SU-DHL-6 (cell line): ENCODE data around the gene TRMU.

ENCODE experiments used
- H2AFZ ChIP-seq: fragments of 200-600 bp; sonication (generic); 2 replicates; pipeline ENCODE4 v1.6.1; 2014; ENCODE audit warnings: low read depth, mild to moderate bottlenecking, moderate library complexity, mixed read lengths, antibody characterized with exemption, low read length; ENCODE audit not compliant: severe bottlenecking
- H3F3A ChIP-seq: fragments of 200-600 bp; shearing (Covaris generic); 2 replicates; pipeline ENCODE4 v1.6.0; 2016; ENCODE audit warnings: antibody characterized with exemption, mild to moderate bottlenecking; ENCODE audit not compliant: insufficient read depth
- H3K27ac ChIP-seq: fragments of 200-600 bp; sonication (generic); 2 replicates; pipeline ENCODE4 v1.5.1; 2016; ENCODE audit warnings: low read depth, mild to moderate bottlenecking, low read length, moderate library complexity, mixed read lengths
- H3K27me3 ChIP-seq: fragments of 200-600 bp; sonication (generic), shearing (Covaris generic); 2 replicates; pipeline ENCODE4 v1.6.0; 2014; ENCODE audit warnings: mild to moderate bottlenecking, low read length
- H3K36me3 ChIP-seq: fragments of 200-600 bp; sonication (generic); 2 replicates; pipeline ENCODE4 v1.6.1; 2014; ENCODE audit warnings: mild to moderate bottlenecking, low read length, mixed read lengths
- H3K4me2 ChIP-seq: fragments of 300-600, 200-600 bp; shearing (Covaris generic), sonication (generic); 2 replicates; pipeline ENCODE4 v1.6.0; 2014; ENCODE audit warnings: low read length, low read depth, mild to moderate bottlenecking; ENCODE audit not compliant: poor library complexity, severe bottlenecking
- H3K4me3 ChIP-seq: fragments of 200-600 bp; sonication (generic); 2 replicates; pipeline ENCODE4 v1.5.1; 2014; ENCODE audit warnings: antibody characterized with exemption, low read length, mild to moderate bottlenecking, mixed read lengths; ENCODE audit not compliant: insufficient read depth, poor library complexity, severe bottlenecking
- H3K79me2 ChIP-seq: fragments of 200-600 bp; sonication (generic); 2 replicates; pipeline ENCODE4 v1.6.1; 2014; ENCODE audit warnings: mild to moderate bottlenecking, low read length, moderate library complexity; ENCODE audit not compliant: insufficient read depth
- H3K9ac ChIP-seq: fragments of 200-600 bp; sonication (generic); 2 replicates; pipeline ENCODE4 v1.7.0; 2014; ENCODE audit warnings: mild to moderate bottlenecking, low read length
- H3K9me2 ChIP-seq: fragments of 200-600 bp; sonication (generic); replicated peaks from 2 replicates; pipeline ENCODE4 v1.6.1; 2014; ENCODE audit warnings: low read length; ENCODE audit not compliant: insufficient read depth
- H3K9me3 ChIP-seq: fragments of 200-600 bp; sonication (generic); 2 replicates; pipeline ENCODE4 v1.6.1; 2014; ENCODE audit warnings: low read length, mixed read lengths; ENCODE audit not compliant: insufficient read depth
- H4K20me1 ChIP-seq: fragments of 200-600 bp; sonication (generic); 2 replicates; pipeline ENCODE4 v1.6.1; 2014; ENCODE audit warnings: low read depth, mild to moderate bottlenecking, antibody characterized with exemption, low read length, moderate library complexity, mixed read lengths
- EZH2phosphoT487 ChIP-seq: fragments of 200-600 bp; sonication (generic), shearing (Covaris generic); conservative IDR thresholded peaks from 2 replicates; pipeline ENCODE4 v1.6.1; 2018; ENCODE audit warnings: mild to moderate bottlenecking, antibody characterized with exemption, low read length, moderate library complexity, mixed read lengths
- TF ChIP-seq, protein P1 (sequence below): fragments of 200-600 bp; sonication (generic); IDR thresholded peaks from one replicate; pipeline ENCODE4 v1.5.1; 2017; ENCODE audit warnings: antibody characterized with exemption, mild to moderate bottlenecking, low read length, moderate library complexity; ENCODE audit not compliant: insufficient read depth, poor library complexity, severe bottlenecking

TRMU gene

GRCh38 chr22:46370584-46371291, 35.2 kb downstream of the TRMU start:
- Histone ChIP-seq H3K9me2 (no peaks in the 10 kb centered on the region), H4K20me1 (no peaks in the 10 kb centered on the region)
- no peak for TF ChIP-seq EZH2phosphoT487
- TF ChIP-seq, protein P1, sequence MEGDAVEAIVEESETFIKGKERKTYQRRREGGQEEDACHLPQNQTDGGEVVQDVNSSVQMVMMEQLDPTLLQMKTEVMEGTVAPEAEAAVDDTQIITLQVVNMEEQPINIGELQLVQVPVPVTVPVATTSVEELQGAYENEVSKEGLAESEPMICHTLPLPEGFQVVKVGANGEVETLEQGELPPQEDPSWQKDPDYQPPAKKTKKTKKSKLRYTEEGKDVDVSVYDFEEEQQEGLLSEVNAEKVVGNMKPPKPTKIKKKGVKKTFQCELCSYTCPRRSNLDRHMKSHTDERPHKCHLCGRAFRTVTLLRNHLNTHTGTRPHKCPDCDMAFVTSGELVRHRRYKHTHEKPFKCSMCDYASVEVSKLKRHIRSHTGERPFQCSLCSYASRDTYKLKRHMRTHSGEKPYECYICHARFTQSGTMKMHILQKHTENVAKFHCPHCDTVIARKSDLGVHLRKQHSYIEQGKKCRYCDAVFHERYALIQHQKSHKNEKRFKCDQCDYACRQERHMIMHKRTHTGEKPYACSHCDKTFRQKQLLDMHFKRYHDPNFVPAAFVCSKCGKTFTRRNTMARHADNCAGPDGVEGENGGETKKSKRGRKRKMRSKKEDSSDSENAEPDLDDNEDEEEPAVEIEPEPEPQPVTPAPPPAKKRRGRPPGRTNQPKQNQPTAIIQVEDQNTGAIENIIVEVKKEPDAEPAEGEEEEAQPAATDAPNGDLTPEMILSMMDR, result no peak

GRCh38 chr22:46371623-46372226, 36.2 kb downstream of the TRMU start:
- TF ChIP-seq, protein P1, result no peak
- TF ChIP-seq EZH2phosphoT487, result no peak
- Histone ChIP-seq H3K4me2 (no peak overlapping the region), H4K20me1 (no peaks in the 10 kb centered on the region)

More at GRCh38 chr22:46370584-46371291, 35.2 kb downstream of the TRMU start:
- H3K79me2 ChIP-seq, result no peaks in the 10 kb centered on the region
- no peak overlapping the region for H3K27ac ChIP-seq
- no peaks in the 10 kb centered on the region for H3F3A ChIP-seq
- no peak overlapping the region for H3K4me2 ChIP-seq
- no peak overlapping the region for H3K4me3 ChIP-seq
- H3K27me3 ChIP-seq, result no peaks in the 10 kb centered on the region
- no peaks in the 10 kb centered on the region for H3K36me3 ChIP-seq
- no peak overlapping the region for H2AFZ ChIP-seq
- H3K9me3 ChIP-seq, result no peaks in the 10 kb centered on the region
- H3K9ac ChIP-seq, result no peak overlapping the region

GRCh38 chr22:46372686-46373085, 37.2 kb downstream of the TRMU start:
- H3K27ac ChIP-seq, result no peak overlapping the region
- TF ChIP-seq, protein P1, result no peak
- TF ChIP-seq EZH2phosphoT487, result no peak
- no peaks in the 10 kb centered on the region for H3K36me3 ChIP-seq
- no peak overlapping the region for H3K4me3 ChIP-seq
- H3K79me2 ChIP-seq, result no peaks in the 10 kb centered on the region
- H3K9ac ChIP-seq, result no peak overlapping the region
- no peaks in the 10 kb centered on the region for H3K9me3 ChIP-seq
- H2AFZ ChIP-seq, result no peak overlapping the region
- H3K27me3 ChIP-seq, result no peaks in the 10 kb centered on the region
- no peak overlapping the region for H3K4me2 ChIP-seq
- no peaks in the 10 kb centered on the region for H4K20me1 ChIP-seq
- no peaks in the 10 kb centered on the region for H3F3A ChIP-seq
- no peaks in the 10 kb centered on the region for H3K9me2 ChIP-seq

More at GRCh38 chr22:46371623-46372226, 36.2 kb downstream of the TRMU start:
- no peaks in the 10 kb centered on the region for H3F3A ChIP-seq
- no peaks in the 10 kb centered on the region for H3K9me2 ChIP-seq
- no peak overlapping the region for H3K4me3 ChIP-seq
- no peak overlapping the region for H3K9ac ChIP-seq
- H3K36me3 ChIP-seq, result no peaks in the 10 kb centered on the region
- no peak overlapping the region for H2AFZ ChIP-seq
- no peaks in the 10 kb centered on the region for H3K9me3 ChIP-seq
- no peaks in the 10 kb centered on the region for H3K79me2 ChIP-seq
- H3K27ac ChIP-seq, result no peak overlapping the region
- H3K27me3 ChIP-seq, result no peaks in the 10 kb centered on the region
